ENCODE results near the gene CHMP4B. TPM values are rescaled to one million over a fixed set of nuclear protein-coding genes. Genes with fewer than 3 reads are reported as not detected.

CHMP4B gene
- total RNA-seq, 4 donors from 2014 or later: 57.4 to 109 (median 82.7) TPM

DNA sequence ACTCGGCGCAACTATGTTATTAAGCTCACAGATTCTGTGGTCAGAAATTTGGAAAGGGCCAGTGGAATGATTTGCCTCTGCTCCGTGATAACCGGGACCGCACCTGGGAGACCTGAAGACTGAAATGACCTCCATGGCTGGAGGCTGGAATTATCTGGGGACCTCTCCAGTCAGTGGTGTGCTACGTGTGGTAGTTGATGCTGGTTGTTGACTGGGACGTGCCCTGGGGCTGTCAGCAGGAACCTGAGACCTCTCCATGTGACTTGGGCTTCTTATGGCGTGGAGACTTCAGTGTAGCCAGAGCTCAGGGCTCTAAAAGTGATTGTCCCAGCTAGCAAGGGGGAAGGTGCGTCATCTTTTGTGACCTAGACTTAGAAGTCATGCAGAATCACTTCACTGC lies 50.3 kb downstream of the CHMP4B start:
- H3K9me3 ChIP-seq: no peaks in the 10 kb centered on the region
- no peaks in the 10 kb centered on the region for H3K27me3 ChIP-seq
- H3K36me3 ChIP-seq: no peaks in the 10 kb centered on the region
- H3K4me3 ChIP-seq: no peak overlapping the region
- ATAC-seq (peak in 1 of 2 donors; percentile 48), DNase-seq (no peak)
- in situ Hi-C loops (cut with MboI; ENCODE audit: low sequenced_read_pairs in 4 of 4) (no loop called here), intact Hi-C loops (cut with DNase I; ENCODE audit: low total_unique reads) (loop anchor here (5.0 kb wide), 1 partner anchor 69 kb away; no protein-coding TSS in a partner anchor)
- H3K27ac ChIP-seq: no peak overlapping the region
- H3K4me1 ChIP-seq: peaks cover 6 to 10% of the 10 kb centered on the region in 2 donors
- TF ChIP-seq POLR2A (IDR thresholded peaks at IDR 0.05): no peak
- TF ChIP-seq, protein P1, sequence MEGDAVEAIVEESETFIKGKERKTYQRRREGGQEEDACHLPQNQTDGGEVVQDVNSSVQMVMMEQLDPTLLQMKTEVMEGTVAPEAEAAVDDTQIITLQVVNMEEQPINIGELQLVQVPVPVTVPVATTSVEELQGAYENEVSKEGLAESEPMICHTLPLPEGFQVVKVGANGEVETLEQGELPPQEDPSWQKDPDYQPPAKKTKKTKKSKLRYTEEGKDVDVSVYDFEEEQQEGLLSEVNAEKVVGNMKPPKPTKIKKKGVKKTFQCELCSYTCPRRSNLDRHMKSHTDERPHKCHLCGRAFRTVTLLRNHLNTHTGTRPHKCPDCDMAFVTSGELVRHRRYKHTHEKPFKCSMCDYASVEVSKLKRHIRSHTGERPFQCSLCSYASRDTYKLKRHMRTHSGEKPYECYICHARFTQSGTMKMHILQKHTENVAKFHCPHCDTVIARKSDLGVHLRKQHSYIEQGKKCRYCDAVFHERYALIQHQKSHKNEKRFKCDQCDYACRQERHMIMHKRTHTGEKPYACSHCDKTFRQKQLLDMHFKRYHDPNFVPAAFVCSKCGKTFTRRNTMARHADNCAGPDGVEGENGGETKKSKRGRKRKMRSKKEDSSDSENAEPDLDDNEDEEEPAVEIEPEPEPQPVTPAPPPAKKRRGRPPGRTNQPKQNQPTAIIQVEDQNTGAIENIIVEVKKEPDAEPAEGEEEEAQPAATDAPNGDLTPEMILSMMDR (IDR thresholded peaks at IDR 0.05 in 4 of 5, conservative IDR thresholded peaks at IDR 0.05 in 1 of 5): no peak

DNA sequence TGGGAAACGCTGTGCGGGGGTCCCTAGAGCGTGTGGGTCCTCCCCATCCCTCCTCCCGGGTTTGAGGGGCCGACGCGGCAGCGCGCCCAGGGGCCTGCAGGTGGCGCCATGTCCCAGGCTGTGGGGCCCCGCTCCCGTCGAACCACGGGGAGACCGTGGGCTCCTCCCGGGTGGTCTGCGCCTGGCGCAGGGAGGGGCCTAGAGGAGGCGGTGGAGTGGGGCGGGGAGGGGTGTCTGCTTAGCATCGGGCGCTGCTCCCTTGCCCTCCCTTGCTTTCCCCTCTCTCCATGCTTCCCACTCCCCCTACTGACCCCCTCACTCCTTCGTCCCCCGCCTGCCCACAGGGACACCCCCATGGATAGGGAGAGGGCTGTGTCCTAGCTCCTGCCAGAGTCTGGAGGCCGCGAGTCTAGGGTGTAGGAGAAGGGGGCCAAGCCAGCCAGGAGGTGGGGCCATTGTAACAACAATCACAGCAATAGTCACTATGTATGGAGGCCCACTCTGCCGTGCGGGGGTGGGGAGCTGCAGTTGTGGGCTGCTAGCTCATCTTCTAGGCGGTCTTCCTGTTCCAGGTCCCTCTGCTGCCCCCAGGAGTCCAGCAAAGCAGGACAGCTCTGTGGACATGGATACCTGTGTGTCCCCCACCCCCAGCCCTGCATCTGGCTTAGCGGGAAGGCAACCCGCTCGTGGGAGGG lies 51.7 kb downstream of the CHMP4B start:
- Histone ChIP-seq H3K27ac (no peak overlapping the region), H3K36me3 (no peaks in the 10 kb centered on the region), H3K4me1 (peaks cover 6 to 10% of the 10 kb centered on the region in 2 donors), H3K9me3 (no peaks in the 10 kb centered on the region), H3K4me3 (no peak overlapping the region), H3K27me3 (no peaks in the 10 kb centered on the region)
- TF ChIP-seq, protein P1 (IDR thresholded peaks at IDR 0.05 in 4 of 5, conservative IDR thresholded peaks at IDR 0.05 in 1 of 5): peak; percentile 40 to 75 (median 55)
- no peak for TF ChIP-seq POLR2A (IDR thresholded peaks at IDR 0.05)
- ATAC-seq (peak in 1 of 2 donors; percentile 36), DNase-seq (peak in 1 of 2 donors; percentile 15)
- intact Hi-C loops (cut with DNase I; ENCODE audit: low total_unique reads) (loop anchor here (2.0 to 5.0 kb wide), 3 partner anchors 71 to 266 kb away; no protein-coding TSS in a partner anchor), in situ Hi-C loops (cut with MboI; ENCODE audit: low sequenced_read_pairs in 4 of 4) (no loop called here)

DNA sequence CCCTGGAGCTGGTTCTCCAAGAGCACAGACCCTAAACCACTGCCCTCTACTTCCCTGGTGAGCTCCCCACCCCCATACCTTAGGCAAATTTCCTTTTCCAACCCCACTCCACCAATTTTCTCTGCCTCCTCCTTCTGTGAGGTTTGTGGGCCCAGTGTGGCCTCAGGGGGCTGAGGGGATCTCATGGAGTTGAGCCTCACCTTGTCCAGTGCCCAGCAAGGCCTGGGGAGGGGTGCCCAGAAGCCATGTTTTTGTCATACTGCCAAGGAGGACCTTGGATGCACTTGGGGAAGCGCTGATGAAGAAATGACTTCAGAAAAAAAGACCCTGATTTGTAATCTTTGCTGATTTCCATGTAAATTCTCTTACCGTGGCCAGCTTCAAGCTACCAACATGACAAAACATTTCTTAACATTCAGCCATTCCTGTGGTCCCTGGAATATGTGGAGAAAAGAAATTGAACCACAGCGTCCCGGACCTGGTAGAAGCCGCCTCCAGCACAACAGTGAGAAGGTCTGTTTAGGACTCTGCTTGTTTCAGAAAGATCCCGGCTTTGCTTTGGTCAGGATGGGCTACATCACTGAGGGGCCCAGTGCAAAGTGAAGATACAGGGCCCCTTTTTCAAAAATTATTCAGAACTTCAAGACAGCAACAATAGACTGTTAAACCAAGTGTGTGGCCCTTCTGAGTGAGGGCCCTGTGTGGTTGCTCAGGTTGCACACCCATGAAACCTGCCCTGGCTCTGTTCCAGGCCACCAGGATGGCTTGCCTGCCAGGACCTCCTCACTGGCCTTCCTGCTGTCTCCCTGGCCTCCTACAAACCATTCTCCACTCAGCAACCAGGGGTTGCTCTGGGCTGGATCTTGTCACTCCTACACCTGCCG lies 52.5 kb downstream of the CHMP4B start:
- H3K36me3 ChIP-seq: no peaks in the 10 kb centered on the region
- H3K4me1 ChIP-seq: peaks cover 6 to 10% of the 10 kb centered on the region in 2 donors
- H3K4me3 ChIP-seq: no peak overlapping the region
- H3K9me3 ChIP-seq: no peaks in the 10 kb centered on the region
- in situ Hi-C loops (cut with MboI; ENCODE audit: low sequenced_read_pairs in 4 of 4): no loop called here
- intact Hi-C loops (cut with DNase I; ENCODE audit: low total_unique reads): loop anchor here (2.0 to 5.0 kb wide), 3 partner anchors 71 to 265 kb away; no protein-coding TSS in a partner anchor
- TF ChIP-seq POLR2A (IDR thresholded peaks at IDR 0.05): no peak
- TF ChIP-seq, protein P1 (IDR thresholded peaks at IDR 0.05 in 4 of 5, conservative IDR thresholded peaks at IDR 0.05 in 1 of 5): no peak
- H3K27me3 ChIP-seq: no peaks in the 10 kb centered on the region
- DNase-seq: no peak
- no peak for ATAC-seq
- H3K27ac ChIP-seq: no peak overlapping the region

DNA sequence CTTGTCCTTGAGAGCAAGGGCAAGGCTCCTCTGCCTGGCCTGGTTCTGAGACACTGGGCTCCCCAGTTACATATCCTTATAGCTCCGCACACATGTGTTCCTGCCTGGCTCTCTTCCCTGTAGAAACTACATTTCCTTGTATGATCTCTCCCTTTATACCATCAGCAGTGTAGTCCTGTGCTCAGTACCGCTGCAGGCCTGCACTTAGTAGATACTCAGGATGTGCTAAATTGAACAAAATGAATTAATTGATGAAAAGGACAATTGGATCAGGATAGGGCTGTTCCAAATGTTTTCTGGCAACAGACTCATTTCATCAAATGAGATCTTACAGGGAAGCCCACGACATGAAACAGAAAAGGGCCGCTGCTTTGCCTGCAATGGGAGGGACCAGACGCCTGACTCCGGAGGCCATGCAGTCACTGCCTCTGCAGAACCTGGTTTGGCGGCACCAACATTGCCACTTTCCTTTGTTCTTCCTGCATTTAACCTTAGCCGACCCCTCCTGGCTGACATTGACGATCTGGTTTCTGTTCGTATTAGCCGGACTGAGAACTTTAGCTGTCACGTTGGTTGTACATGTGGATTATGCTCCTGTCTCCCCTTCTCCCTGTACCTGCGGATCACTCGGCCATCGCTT lies 53.3 kb downstream of the CHMP4B start:
- no peak overlapping the region for H3K4me3 ChIP-seq
- in situ Hi-C loops (cut with MboI; ENCODE audit: low sequenced_read_pairs in 4 of 4) (no loop called here), intact Hi-C loops (cut with DNase I; ENCODE audit: low total_unique reads) (loop anchor here (5.0 kb wide), 1 partner anchor 72 kb away; no protein-coding TSS in a partner anchor)

More for the DNA sequence above, 53.3 kb downstream of the CHMP4B start:
- Histone ChIP-seq H3K4me1 (peaks cover 6 to 8% of the 10 kb centered on the region in 2 donors), H3K36me3 (no peaks in the 10 kb centered on the region), H3K27ac (no peak overlapping the region), H3K9me3 (no peaks in the 10 kb centered on the region), H3K27me3 (no peaks in the 10 kb centered on the region)
- TF ChIP-seq POLR2A (IDR thresholded peaks at IDR 0.05): no peak
- TF ChIP-seq, protein P1 (IDR thresholded peaks at IDR 0.05 in 4 of 5, conservative IDR thresholded peaks at IDR 0.05 in 1 of 5): no peak
- ATAC-seq (no peak), DNase-seq (no peak)
